ENCODE results near the gene PRPF40B.
"Not testable (repeated sequence)": the region's sequence is repeated elsewhere in the genome, so short reads cannot be mapped to it uniquely, and the experiment has no call there.

The PRPF40B gene

GRCh38 chr12:49609875-49610154, 13.5 kb upstream of the PRPF40B start:
- no peak for DNase-seq

- not testable (repeated sequence) for DNase-seq
Measured at GRCh38 chr12:49610785-49611184, 12.6 kb upstream of the PRPF40B start.

GRCh38 chr12:49612210-49612609, 11.2 kb upstream of the PRPF40B start:
- DNase-seq, result no peak

GRCh38 chr12:49615725-49616124, 7.6 kb upstream of the PRPF40B start:
- no peak for DNase-seq

GRCh38 chr12:49616533-49617219, 6.7 kb upstream of the PRPF40B start:
- DNase-seq, result no peak

GRCh38 chr12:49618576-49618975, 4.8 kb upstream of the PRPF40B start:
- no peak for DNase-seq

- DNase-seq, result no peak
Measured at GRCh38 chr12:49619286-49619685, 4.1 kb upstream of the PRPF40B start.

GRCh38 chr12:49621651-49622500, 1.5 kb upstream of the PRPF40B start:
- peak; percentile 47 for DNase-seq

- DNase-seq, result no peak
Measured at GRCh38 chr12:49622501-49623141, 740 bp upstream of the PRPF40B start.

- no peak for DNase-seq
Measured at GRCh38 chr12:49624921-49625577, 1.7 kb downstream of the PRPF40B start.

GRCh38 chr12:49626169-49626835, 2.9 kb downstream of the PRPF40B start:
- DNase-seq, result no peak

GRCh38 chr12:49626836-49627235, 3.5 kb downstream of the PRPF40B start:
- DNase-seq, result no peak

GRCh38 chr12:49627752-49628360, 4.5 kb downstream of the PRPF40B start:
- DNase-seq, result no peak

GRCh38 chr12:49631336-49631907, 8.1 kb downstream of the PRPF40B start:
- no peak for DNase-seq

- no peak for DNase-seq
Measured at GRCh38 chr12:49632401-49632800, 9.0 kb downstream of the PRPF40B start.

GRCh38 chr12:49632986-49633702, 9.8 kb downstream of the PRPF40B start:
- DNase-seq, result no peak

GRCh38 chr12:49633703-49634345, 10.5 kb downstream of the PRPF40B start:
- no peak for DNase-seq

GRCh38 chr12:49635036-49635435, 11.7 kb downstream of the PRPF40B start:
- DNase-seq, result no peak

GRCh38 chr12:49635656-49636055, 12.3 kb downstream of the PRPF40B start:
- no peak for DNase-seq

GRCh38 chr12:49636574-49636973, 13.2 kb downstream of the PRPF40B start:
- DNase-seq, result no peak
